GM12878 (cell line): ENCODE measurements around the gene CHERP. TPM values are rescaled to one million over a fixed set of nuclear protein-coding genes. Genes with fewer than 3 reads are reported as not detected.

ENCODE experiments used
- ATAC-seq: fragments of 200-7000 bp; cut with Tn5 transposase; 3 replicates; pipeline ENCODE4 v1.9.1; 2020; ENCODE audit warnings: mild to moderate bottlenecking, moderate library complexity
- BruUV-seq: library from RNA; stranded (reverse); fragments of 400-500 nt; replicated peaks from 2 replicates; lab custom pipeline; 2021; lab: Mats Ljungman, UMichigan
- CTCF ChIA-PET: fragments of 300-600 bp; sonication (Branson Sonifier 250); formaldehyde crosslinking; extraction: SDS; loops from one replicate; lab custom pipeline; 2021; ENCODE audit warnings: inconsistent platforms; lab: Yijun Ruan, JAX
- POLR2A ChIA-PET: fragments of 350-600 bp; formaldehyde crosslinking; extraction: SDS; loops from one replicate; lab custom pipeline; 2021; ENCODE audit warnings: inconsistent platforms; lab: Charles Lee
- RAD21 ChIA-PET: fragments of 300-600 bp; sonication (Branson Sonifier 250); formaldehyde crosslinking; loops from one replicate; lab custom pipeline; 2023; ENCODE audit warnings: antibody characterized with exemption; ENCODE audit not compliant: unreplicated experiment; lab: Charles Lee
- SMC1A ChIA-PET: fragments of 300-600 bp; sonication (Branson Sonifier 250); formaldehyde crosslinking; loops from one replicate; lab custom pipeline; 2023; ENCODE audit not compliant: unreplicated experiment, uncharacterized antibody; lab: Charles Lee
- DNase-seq: peaks from one replicate; pipeline ENCODE4 v3.0.0-alpha.2; 2011; ENCODE audit warnings: low read depth, low spot score
- FAIRE-seq: peaks from 3 replicates; lab custom pipeline; 2011; peaks lifted over from hg19 to GRCh38; lab: Jason Lieb, UNC
- H2AFZ ChIP-seq: 2 replicates; pipeline ENCODE4 v1.6.0; 2011; ENCODE audit warnings: low read depth, low read length, control low read depth; ENCODE audit not compliant: control insufficient read depth
- H3K27ac ChIP-seq: 2 replicates; pipeline ENCODE4 v1.5.1; 2011; ENCODE audit warnings: control low read depth; ENCODE audit not compliant: control insufficient read depth, insufficient read depth
- H3K27me3 ChIP-seq, 2 experiments: replicated peaks in 1 of 2; 2 replicates each; pipeline versions ENCODE4 v1.6.0 to v1.6.1; 2011; ENCODE audit warnings: low read length in 1 of 2; ENCODE audit not compliant: control insufficient read depth in 2 of 2, insufficient read depth in 2 of 2
- H3K36me3 ChIP-seq, 2 experiments: 2 replicates each; pipeline ENCODE4 v1.5.1; 2011; ENCODE audit warnings: low read length in 1 of 2; ENCODE audit not compliant: control insufficient read depth in 2 of 2, insufficient read depth in 2 of 2
- H3K4me1 ChIP-seq: 2 replicates; pipeline ENCODE4 v1.6.1; 2011; ENCODE audit warnings: mild to moderate bottlenecking, low read length, moderate library complexity, mixed read lengths; ENCODE audit not compliant: control insufficient read depth, insufficient read depth
- H3K4me2 ChIP-seq: 2 replicates; pipeline ENCODE4 v1.6.0; 2011; ENCODE audit warnings: control low read depth; ENCODE audit not compliant: control insufficient read depth, insufficient read depth
- H3K4me3 ChIP-seq: fragments of 200-600 bp; sonication (generic); 2 replicates; pipeline ENCODE4 v1.5.1; 2016
- H3K79me2 ChIP-seq: 2 replicates; pipeline ENCODE4 v1.6.0; 2011; ENCODE audit warnings: low read length; ENCODE audit not compliant: control insufficient read depth, insufficient read depth
- H3K9ac ChIP-seq: 2 replicates; pipeline ENCODE4 v1.8.0; 2011; ENCODE audit warnings: low read length, control low read depth, mixed read lengths; ENCODE audit not compliant: control insufficient read depth, insufficient read depth
- H3K9me3 ChIP-seq: replicated peaks from 3 replicates; pipeline ENCODE4 v1.5.1; 2011; ENCODE audit warnings: mild to moderate bottlenecking, low read length; ENCODE audit not compliant: control insufficient read depth, insufficient read depth
- H4K20me1 ChIP-seq: 2 replicates; pipeline ENCODE4 v1.6.0; 2011; ENCODE audit not compliant: control insufficient read depth, insufficient read depth
- GABPA ChIP-seq: IDR thresholded peaks from 2 replicates; pipeline ENCODE4 v1.6.1; 2014; ENCODE audit warnings: antibody characterized with exemption, low read depth, mild to moderate bottlenecking, inconsistent platforms
- IRF4 ChIP-seq: IDR thresholded peaks from 2 replicates; pipeline ENCODE4 v1.6.1; 2011; ENCODE audit warnings: low read depth, low read length
- MTA2 ChIP-seq: fragments of 450-650 bp; IDR thresholded peaks from 2 replicates; pipeline ENCODE4 v1.6.1; 2016; ENCODE audit warnings: low read depth, mild to moderate bottlenecking, moderate library complexity
- PML ChIP-seq: IDR thresholded peaks from 2 replicates; pipeline ENCODE4 v1.6.1; 2012; ENCODE audit warnings: low read length, inconsistent platforms
- POLR2A ChIP-seq: IDR thresholded peaks from 2 replicates; pipeline ENCODE4 v1.6.1; 2011; ENCODE audit warnings: low read depth, mild to moderate bottlenecking, low read length
- POLR2AphosphoS2 ChIP-seq: IDR thresholded peaks from 2 replicates; pipeline ENCODE4 v1.6.1; 2011; ENCODE audit warnings: low read depth, mild to moderate bottlenecking, low read length, improper control_type of control experiment, moderate library complexity
- POLR2AphosphoS5 ChIP-seq: IDR thresholded peaks from 2 replicates; pipeline ENCODE4 v1.6.1; 2011; ENCODE audit warnings: mild to moderate bottlenecking, low read length, inconsistent platforms
- SREBF1 ChIP-seq: IDR thresholded peaks from 2 replicates; pipeline ENCODE4 v1.6.1; 2012; ENCODE audit warnings: mild to moderate bottlenecking, low read length
- WGBS: methylation state at CpG from one replicate; pipeline ENCODE4 v1.1.6; 2016; ENCODE audit warnings: low lambda C conversion rate; ENCODE audit not compliant: insufficient replicate concordance, insufficient coverage; ENCODE audit errors: missing lambda C conversion rate; 5-methylcytosine and 5-hydroxymethylcytosine counted together
- in situ Hi-C: fragments of 300-500 bp; cut with MboI; formaldehyde crosslinking; loops from 9 replicates; pipeline ENCODE4 v1.14.3; 2018; ENCODE audit warnings: mixed read lengths
- intact Hi-C: fragments of 100-400 bp; cut with micrococcal nuclease; formaldehyde crosslinking; loops from one replicate; pipeline ENCODE4 v1.14.2; 2022; ENCODE audit not compliant: unreplicated experiment
- polyA plus RNA-seq, 11 experiments: library from polyadenylated mRNA; depleted of rRNA in 4 of 11; unstranded in 6 of 11; stranded (reverse) in 5 of 11; fragments of >200 nt; fragmentation: Nextera tagmentation in 4 of 11; fragmentation: Illumina TruSeq in 1 of 11; extraction: Ambion mirVana in 4 of 11; extraction: Trizol in 1 of 11; gene quantifications; 1 replicate in 1 of 11; 2 replicates in 10 of 11; pipeline versions ENCODE4 v1.2.1 to v1.2.3, GENCODE V29; 2011 to 2016; ENCODE audit warnings: inconsistent platforms in 2 of 11, missing spikeins in 2 of 11, low read depth in 1 of 11
- total RNA-seq, 4 experiments: library from RNA; depleted of rRNA in 3 of 4; stranded (reverse); fragments of >200 nt in 3 of 4; fragmentation: Illumina TruSeq in 1 of 4; extraction: Trizol in 1 of 4; gene quantifications; 2 replicates each; pipeline versions ENCODE4 v1.2.1 to v1.2.3, GENCODE V29; 2013 to 2021

The CHERP gene
- total and polyA plus RNA-seq, 10 of the 15 experiments (the other 5 are each of a cell fraction or from before 2014, with no cell fraction given): 0.66 to 65.3 (median 12.2) TPM

- TF ChIP-seq GABPA (no peak), SREBF1 (no peak), IRF4 (no peak)
These were observed 24.2 kb downstream of the CHERP start (continued) for GRCh38 chr19:16518061-16518460.

DNA sequence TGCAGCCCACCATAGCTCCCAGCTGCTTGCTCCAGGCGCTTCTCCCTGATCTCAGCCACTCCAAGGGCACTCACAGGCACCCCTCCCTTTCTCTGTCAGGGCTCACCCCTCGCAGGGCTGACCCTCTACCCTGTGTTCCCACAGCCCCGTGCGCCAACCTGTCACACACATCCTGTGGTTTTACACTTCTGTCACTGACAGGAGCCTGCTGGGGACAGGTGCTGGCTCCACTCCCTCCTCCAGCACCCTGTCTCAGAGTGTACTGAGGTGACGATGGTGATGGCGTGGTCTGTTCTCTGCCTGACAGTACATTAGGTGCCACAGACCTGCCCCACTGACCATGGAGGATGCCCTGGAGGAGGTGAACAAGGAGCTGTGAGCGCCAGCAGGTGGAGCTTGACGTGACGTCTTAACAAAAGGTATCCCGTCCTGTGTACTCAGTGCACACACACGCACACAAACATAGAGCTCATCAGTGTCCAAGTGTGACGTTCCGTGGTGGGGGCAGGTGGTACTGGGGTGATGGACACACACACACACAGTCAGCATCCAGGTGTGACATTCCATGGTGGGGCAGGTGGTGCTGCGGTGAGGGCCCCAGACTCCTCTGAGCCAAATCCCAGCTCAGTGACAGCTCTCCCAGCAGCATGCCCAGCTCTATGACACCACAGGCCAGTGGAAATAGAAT is 25.2 kb downstream of the CHERP start:
- H3K27ac ChIP-seq: no peak overlapping the region
- no peaks in the 10 kb centered on the region for H3K79me2 ChIP-seq
- no peak overlapping the region for H3K9ac ChIP-seq
- TF ChIP-seq POLR2AphosphoS2 (0 out of 2 replicates have a peak, but pooled peaks have one; percentile 10), POLR2A (peak; percentile 75; the same call in 1 of the 2 replicates), POLR2AphosphoS5 (peak; percentile 34; the same call in 1 of the 2 replicates), MTA2 (no peak), PML (0 out of 2 replicates have a peak, but pooled peaks have one; percentile 22), SREBF1 (no peak)
- TF ChIP-seq, all 136 proteins: peak for 4
- Histone ChIP-seq H3K4me3 (no peak overlapping the region), H2AFZ (no peak overlapping the region), H4K20me1 (no peaks in the 10 kb centered on the region), H3K4me1 (no peaks in the 10 kb centered on the region), H3K9me3 (no peaks in the 10 kb centered on the region), H3K36me3 (peaks cover 20 to 46% of the 10 kb centered on the region in 2 experiments; a peak in 3 of 4 replicates), H3K27me3 (no peaks in the 10 kb centered on the region), H3K4me2 (no peak overlapping the region)
- intact Hi-C loops: no loop called here
- BruUV-seq: no TSS peak
- SMC1A ChIA-PET: interaction anchor here (1.3 to 1.6 kb wide), 2 partner anchors 11 to 21 kb away, joined by 3 to 4 read pairs; partner anchors contain the start of genes C19orf44 and CALR3
- no peak; the same call in 1 of the 3 replicates for ATAC-seq
- DNase-seq: no peak
- 86% methylated on average over 14 of the region's 14 CpGs for WGBS
- RAD21 ChIA-PET: no interaction called here
- in situ Hi-C loops: no loop called here
- FAIRE-seq: no peak
- CTCF ChIA-PET: interaction anchor here (0.5 to 1.5 kb wide), 3 partner anchors 37 to 79 kb away, joined by 3 read pairs; no protein-coding TSS in a partner anchor
- POLR2A ChIA-PET: interaction anchor here (0.8 kb wide), 1 partner anchor 21 kb away, joined by 3 read pairs; the partner anchor contains the start of gene C19orf44
